DMS 273 (cell line): ENCODE data around the gene ISLR.

ENCODE experiments used
- DNase-seq: peaks from one replicate; lab custom pipeline; 2025; ENCODE audit not compliant: unreplicated experiment; lab: John Stamatoyannopoulos, UW

The ISLR gene

DNA sequence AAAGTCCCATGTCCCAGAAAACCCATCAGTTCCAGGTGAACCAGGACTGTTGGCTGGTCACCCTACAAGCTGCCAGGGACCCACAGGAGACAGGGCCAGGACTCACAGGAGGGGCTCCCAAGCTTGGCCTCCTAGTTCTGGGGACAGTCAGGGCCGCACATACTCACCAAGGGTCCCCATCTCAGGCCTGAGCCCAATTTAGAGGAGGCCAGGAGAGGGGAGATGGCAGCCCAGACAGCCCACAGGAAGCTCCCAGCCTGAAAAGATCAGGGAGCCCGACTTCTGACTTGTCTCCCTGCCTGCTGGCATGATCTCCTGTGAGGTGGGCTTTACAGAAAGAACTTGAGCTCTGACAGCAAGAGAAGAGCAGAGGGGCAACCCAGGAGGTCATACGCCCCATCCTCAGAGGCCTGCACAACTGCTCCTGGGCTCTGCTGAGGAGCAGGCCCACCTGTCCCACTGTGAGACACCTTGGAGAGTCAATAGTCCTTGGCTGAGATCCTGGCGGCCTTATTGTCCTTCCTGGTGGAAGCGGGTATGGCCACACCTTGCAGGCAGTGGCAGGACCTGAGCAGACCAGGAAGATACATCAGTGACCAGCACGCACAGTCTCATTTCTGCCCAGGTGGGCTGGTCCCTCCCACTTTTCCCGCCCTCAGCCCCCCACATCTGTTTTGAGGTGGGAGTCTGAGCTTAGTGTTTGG is 2.5 kb upstream of the ISLR start:
- DNase-seq = no peak

DNA sequence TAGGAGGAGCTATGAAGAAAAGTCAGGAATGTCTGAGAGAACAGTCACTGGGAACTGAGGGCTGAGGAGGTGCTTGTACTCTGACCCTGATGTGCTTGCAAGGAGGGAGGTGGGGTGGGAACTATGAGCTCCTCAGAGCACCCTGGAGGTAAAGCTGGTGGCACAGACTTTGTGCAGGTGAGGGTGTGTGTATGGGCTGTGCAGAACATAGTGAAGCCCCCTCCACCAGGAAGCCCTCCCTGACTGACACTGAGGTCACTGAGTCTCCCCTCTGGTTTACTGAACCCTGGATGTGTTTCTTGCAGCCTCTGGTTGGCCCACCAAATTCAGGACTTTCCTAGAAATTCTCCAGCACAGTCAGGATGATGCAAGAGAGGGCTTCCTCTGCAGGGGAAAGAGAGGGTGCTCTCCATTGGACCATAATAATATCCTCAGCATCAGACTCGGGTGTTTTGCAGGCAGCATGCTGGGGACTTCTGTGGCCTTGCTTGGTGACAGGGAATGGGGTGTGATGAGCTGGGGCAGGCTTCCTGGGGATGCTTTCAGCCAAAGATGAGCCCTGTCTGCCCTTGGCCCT is 1.5 kb upstream of the ISLR start:
- no peak for DNase-seq

DNA sequence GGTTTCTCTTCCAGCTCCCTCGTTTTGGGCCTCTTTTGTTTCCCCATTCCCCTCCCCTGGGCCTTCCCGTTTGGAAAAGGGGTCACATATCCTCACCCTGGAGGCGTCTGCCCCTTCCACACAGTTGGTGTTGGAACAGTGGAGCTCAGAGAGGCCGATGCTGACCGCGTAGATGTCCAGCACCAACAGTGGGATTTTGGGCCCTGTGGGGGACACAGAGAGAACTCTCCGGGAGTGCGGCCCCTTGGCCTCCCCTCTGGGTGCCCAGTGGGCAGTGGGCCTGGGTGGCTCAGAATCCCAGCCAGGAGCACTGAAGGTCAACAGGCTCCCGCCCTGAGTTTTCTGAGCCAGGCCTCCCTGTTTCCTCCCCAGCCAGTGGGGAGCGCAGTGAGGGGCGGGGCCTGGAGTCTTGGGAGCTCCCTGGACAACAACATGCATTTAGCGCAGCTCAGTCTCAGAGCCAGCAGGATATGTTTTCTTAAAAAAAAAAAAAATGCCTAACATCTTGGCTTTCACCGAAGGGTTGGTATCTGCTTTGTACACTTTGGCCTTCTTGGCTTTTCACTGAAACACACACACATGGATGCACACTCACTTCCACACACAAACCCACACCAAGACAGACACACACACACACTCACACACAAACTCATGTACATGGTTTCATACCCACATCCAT is 670 bp upstream of the ISLR start:
- DNase-seq = no peak

DNA sequence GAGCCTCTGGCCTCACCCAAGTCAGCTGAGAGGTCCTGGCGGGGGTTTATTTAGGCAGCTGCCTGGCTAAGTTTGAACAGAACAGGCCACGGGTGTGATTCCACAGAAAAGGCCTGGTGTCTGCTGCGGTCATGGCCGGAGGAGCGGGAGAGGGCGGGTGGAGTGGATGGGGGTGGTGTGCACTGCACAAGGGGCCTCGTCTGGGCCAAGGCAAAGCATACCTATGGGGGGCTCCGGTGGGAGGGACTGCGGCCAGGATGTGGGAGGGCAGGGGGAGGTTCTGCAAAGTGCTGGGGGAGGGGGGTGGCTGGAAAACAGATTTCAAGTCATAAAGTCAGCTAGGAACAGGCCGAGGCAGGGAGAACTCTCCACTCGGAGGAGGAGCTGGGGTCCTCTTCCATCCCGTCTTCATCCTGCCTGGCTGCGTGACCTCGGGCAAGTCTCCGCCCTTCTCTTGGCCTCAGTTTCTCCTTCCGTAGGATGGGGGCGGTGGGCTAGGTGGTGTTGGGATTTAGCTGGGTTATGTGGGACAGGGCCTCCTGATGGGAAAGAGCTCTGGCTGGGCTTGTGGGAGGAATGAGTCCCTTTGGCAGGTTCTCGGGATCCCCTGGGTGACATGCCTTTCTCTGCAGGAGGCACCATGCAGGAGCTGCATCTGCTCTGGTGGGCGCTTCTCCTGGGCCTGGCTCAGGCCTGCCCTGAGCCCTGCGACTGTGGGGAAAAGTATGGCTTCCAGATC is 878 bp downstream of the ISLR start:
- DNase-seq = no peak

DNA sequence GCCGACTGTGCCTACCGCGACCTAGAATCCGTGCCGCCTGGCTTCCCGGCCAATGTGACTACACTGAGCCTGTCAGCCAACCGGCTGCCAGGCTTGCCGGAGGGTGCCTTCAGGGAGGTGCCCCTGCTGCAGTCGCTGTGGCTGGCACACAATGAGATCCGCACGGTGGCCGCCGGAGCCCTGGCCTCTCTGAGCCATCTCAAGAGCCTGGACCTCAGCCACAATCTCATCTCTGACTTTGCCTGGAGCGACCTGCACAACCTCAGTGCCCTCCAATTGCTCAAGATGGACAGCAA is 1.4 kb downstream of the ISLR start:
- no peak for DNase-seq

DNA sequence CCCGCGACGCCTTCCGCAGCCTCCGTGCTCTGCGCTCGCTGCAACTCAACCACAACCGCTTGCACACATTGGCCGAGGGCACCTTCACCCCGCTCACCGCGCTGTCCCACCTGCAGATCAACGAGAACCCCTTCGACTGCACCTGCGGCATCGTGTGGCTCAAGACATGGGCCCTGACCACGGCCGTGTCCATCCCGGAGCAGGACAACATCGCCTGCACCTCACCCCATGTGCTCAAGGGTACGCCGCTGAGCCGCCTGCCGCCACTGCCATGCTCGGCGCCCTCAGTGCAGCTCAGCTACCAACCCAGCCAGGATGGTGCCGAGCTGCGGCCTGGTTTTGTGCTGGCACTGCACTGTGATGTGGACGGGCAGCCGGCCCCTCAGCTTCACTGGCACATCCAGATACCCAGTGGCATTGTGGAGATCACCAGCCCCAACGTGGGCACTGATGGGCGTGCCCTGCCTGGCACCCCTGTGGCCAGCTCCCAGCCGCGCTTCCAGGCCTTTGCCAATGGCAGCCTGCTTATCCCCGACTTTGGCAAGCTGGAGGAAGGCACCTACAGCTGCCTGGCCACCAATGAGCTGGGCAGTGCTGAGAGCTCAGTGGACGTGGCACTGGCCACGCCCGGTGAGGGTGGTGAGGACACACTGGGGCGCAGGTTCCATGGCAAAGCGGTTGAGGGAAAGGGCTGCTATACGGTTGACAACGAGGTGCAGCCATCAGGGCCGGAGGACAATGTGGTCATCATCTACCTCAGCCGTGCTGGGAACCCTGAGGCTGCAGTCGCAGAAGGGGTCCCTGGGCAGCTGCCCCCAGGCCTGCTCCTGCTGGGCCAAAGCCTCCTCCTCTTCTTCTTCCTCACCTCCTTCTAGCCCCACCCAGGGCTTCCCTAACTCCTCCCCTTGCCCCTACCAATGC is 2.0 kb downstream of the ISLR start:
- no peak for DNase-seq

DNA sequence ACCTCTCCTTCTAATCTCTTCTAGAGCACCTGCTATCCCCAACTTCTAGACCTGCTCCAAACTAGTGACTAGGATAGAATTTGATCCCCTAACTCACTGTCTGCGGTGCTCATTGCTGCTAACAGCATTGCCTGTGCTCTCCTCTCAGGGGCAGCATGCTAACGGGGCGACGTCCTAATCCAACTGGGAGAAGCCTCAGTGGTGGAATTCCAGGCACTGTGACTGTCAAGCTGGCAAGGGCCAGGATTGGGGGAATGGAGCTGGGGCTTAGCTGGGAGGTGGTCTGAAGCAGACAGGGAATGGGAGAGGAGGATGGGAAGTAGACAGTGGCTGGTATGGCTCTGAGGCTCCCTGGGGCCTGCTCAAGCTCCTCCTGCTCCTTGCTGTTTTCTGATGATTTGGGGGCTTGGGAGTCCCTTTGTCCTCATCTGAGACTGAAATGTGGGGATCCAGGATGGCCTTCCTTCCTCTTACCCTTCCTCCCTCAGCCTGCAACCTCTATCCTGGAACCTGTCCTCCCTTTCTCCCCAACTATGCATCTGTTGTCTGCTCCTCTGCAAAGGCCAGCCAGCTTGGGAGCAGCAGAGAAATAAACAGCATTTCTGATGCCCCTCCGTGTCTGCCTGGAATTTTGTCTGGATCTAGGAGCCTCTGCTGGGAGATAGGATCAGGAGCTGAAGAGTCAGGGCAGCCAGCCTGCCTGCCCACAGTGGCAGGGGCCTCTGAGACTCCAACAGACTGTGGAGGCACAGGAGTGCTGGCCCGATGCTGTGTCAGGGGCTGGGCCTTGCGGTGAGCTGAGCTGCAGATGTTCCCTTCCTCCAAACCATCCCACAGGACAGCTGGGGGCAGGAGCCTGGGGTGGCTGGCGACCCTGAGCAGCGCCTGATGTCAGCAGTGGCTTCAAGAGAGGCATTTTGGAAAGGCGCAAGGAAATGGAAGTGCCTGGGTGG is 3.0 kb downstream of the ISLR start:
- DNase-seq = peak; percentile 32

DNA sequence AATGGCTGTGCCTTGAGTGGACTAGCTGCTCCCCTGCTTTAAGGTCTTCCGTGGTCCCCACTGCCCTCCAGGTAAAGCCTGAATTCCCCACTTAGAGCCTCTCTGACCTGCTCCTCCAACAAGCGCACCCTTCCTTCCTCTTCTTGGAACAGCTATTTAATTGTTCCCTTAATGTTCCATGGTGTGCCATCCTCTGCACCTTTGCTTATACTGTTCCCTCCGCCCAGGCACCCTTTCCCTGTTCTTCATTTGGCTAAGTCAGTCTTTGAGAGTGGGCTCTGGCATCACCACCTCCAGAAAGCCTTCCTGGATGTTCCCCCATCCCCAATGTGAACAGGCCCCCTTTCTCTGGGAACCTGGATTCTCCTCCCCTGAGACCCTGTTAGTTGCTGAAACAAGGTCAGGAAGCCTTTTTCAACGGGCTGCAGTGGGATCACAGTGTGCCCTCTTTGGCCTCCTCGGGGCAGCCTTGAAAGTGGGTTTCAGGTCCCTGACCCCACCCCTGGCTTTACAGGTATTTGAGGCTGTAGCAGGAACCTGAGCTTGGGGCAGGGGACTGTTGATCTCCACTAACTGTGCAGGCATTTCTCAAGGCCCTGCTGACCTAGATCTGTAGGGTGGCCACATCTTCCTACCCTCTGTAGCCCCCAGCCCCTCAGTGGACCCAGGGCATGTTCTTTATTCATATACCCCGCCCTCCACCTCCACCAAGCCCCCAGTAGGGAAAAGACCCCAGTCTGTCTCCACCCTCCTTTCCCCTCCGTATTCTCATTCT is 5.0 kb downstream of the ISLR start:
- no peak for DNase-seq

DNA sequence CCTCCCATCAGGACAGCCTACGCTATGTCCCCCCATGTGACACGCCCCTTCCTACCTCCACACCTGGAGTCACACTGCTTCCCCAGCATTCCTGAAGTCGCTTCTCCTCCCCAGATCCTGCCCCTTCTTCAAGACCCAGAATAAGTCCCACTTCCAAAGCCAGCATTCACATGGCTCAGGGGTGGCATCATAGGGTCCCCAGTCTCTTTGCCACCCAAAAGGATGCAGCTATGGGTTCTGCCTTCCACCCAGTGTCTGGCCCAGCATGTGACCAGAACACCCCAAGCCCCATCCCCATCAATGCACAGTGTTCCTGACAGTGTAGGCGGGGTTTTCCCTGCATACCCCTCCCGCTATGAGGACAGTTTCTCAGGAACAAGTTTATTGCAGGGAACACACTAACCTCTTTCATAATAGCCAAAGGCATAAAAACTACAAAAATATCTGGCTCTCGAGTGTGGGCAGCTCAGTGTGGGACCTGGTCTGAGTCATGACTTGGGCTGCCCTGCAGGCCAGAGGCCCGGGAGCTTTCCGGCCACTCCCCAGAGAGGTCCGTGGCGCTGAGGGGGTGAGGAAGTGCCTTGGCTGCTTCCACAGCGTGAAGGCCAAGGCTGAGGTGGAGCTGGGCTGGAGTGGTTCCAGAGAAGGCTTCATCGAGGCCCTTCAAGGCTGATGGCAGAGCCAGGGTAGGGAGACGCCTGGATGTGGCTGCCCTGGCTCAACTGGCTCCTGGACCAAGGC is 5.8 kb downstream of the ISLR start:
- DNase-seq = no peak

DNA sequence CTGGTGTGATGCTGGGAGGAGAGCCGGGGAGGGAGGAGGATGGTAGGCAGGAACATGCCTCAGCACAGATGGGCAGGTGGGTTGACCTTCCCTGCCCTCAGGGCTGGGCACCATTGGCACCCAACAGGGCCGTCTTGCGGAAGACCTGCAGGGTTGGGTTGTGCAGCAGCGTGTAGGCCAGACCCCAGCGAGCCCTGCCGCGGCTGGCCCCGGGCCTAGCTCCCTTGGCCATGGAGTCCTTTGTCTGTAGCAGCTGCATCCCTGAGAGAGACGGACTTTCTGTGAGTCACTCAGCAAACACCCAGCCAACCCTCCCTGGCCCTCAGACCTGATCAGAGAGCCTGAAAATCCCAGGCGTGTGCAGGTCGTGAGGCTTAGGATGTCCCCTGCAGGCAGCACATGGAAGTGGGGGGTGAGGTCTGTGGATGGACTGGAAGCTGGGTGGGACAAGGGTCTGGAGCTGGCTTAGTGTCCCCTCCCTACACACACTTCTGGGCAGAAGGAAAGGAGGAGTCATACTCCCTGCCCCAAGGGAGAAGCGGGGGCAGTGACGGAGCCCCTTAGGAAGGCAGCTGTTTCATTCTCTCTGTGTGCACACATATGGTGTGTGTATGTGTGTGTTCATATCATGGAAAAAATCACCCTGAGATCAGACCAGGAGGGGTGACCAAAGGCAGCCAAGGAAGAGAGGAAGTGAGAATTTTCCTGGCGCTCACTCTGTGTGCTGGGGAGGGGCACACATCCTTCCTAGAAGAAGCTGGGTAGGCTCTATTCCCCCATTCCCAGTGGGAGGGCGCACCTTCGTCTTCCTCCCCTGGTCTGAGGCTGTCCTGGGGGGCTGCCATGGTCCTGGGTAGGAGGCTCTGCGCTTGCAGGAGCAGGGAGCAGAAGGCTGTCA is 6.7 kb downstream of the ISLR start:
- DNase-seq = peak; percentile 25

DNA sequence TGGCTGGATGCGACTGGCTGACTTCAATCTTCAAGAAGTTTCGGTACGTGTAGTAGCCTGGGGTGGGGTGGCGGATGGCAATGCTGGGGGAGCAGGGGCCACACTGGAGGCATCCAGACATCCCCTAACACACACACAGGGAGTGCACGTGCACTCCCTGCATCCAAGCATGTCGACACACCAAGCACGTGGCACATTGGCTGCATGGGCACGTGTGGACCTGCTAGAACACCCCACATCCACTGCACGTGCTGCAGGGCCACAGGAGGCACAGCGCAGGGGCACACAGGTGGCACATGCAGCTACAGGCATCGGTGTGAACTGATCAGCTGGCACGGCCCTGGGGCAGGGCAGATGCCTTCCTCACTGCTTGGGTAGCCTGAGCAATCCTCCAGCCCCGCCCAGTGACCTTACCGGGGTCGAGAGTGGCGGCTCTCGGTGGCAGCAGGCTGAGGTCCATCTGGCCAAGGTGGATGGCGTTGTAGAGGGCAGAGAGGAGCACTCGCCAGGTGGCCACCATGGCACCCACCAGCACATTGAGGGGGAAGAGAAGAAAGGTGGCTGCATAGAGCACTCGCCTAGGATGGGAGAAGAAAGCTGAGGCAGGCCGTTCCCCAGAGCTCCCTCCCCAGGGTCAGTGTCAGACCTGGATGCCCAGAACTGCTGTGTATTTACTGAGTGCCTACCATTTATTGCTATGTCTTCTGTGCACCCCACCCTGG is 7.5 kb downstream of the ISLR start:
- DNase-seq = no peak

DNA sequence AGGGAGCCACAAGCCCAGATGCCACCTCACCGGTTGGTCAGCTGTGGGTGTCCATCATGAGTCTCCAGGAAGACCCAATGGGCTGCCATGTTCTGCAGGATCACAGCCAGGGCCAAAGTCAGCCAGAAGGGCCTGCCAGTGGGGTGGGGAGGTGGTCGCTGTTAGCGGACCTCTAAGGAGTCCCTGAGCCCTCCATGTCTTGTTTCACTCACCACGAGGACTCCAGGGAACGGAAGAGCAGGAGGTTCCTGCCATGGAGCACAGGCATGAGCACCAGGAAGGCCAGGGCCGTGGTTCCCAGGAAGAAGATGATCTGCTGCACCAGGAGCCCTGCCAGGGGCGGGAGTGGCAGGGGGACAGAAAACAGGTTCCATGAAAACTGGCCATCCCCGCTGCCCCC is 8.6 kb downstream of the ISLR start:
- DNase-seq = no peak

DNA sequence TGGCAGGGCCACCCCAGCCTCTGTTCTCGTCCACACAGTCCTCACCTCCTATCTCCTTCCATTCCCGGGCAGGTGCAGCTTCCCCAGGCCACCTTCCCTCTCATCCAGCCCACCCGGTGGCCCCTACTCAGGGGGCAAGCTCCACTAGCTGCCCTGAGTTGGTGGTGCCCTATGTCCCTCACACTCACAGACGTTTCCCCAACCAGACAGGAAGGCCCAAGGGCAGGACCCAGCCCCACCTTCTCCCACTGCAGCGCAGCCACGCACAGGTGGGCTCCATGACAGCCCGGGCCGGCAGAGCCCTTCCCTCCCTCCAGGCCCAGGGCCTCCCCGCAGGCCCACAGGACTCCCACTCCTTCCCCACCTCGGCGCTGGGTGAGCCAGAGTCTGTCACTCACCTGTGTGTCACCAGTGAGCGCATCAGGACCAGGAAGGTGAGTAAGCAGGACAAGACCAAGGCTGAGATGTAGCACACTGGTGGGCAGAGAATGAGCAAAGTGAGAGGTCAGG is 11.1 kb downstream of the ISLR start:
- DNase-seq = no peak

DNA sequence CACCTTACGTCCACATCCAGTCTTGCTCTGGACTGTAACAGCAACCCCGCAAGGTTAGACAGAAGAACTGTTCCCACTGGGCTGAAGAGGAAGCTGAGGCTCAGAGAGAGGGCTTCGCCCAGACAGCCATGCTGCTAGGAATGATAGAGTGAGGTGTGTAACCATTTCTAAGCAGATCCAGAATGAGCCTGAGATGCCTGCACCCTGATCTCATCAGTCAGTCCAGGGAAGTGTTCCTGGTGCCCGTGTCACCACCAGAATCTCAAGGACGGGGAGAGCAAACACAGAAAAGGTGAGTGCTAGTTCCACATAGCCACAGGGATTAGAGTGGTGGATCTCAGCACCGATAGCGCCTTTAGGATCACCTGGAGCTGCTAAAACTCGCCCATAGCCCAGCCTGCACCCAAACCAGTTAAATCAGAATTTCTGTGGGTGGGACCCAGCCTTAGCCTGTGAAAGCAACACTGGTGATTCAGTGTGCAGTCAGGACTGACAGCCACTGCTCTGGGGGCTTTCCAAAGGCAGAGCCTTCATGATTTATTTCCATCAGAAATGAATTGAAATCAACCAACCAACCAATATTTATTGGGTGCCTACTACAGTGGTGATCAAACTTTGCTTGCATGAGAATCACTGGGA is 12.3 kb downstream of the ISLR start:
- no peak for DNase-seq

DNA sequence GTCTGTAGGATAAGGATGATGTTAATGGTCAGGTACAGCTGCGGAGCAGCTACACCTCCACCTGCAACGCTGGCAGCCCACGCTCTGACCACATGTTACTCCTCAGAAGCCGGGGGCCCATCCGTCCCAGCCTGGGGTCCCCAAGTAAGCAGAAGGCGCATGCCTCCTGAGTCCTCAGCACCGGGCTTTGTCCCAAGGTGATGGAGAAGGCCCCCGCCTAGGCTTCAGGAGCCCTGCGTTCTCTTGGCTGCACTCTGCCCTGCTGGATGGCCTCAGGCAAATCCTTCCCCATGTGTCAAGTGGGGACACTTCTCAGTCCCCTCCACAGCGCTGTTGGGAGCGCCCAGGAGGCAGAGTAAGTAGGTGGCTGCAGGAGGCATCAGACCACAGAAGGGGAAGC is 14.7 kb downstream of the ISLR start:
- DNase-seq = no peak

DNA sequence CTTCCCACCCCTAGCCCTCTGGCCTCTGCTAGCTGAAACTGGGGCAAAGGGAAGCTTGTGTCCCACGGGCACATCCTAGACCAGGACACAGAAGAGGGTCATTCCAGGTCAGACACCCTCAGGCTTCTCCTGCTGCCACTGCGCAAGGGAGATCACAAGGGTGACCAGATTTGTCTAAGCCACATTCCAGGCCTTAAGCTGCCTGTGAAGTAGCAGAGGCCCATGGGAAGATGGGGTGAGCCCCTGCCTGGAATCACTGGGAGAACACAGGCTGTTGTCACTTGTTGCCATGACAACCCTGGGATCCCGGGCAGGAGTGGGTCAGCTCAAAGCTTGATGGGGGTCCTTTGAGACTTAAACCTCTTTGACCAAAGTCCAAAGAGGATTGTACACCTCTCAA is 18.3 kb downstream of the ISLR start:
- DNase-seq = no peak
